WTC11 (cell line): ENCODE results near the gene PNPO.

Source experiments
- ATF3 ChIP-seq: sonication (generic); formaldehyde crosslinking; conservative IDR thresholded peaks from 2 replicates; pipeline ENCODE4 v1.8.1; 2022; ENCODE audit warnings: mild to moderate bottlenecking, missing genetic modification reagents
- CREB1 ChIP-seq: sonication (generic); formaldehyde crosslinking; IDR thresholded peaks from 2 replicates; pipeline ENCODE4 v1.8.0; 2023; ENCODE audit warnings: mild to moderate bottlenecking, missing genetic modification reagents
- CTCF ChIP-seq: fragments of 200-600 bp; IDR thresholded peaks from 2 replicates; pipeline ENCODE4 v1.8.0; 2022; ENCODE audit warnings: antibody characterized with exemption
- ELF4 ChIP-seq: sonication (generic); formaldehyde crosslinking; IDR thresholded peaks from 2 replicates; pipeline ENCODE4 v1.8.1; 2022; ENCODE audit warnings: low read depth, mild to moderate bottlenecking, moderate library complexity, missing genetic modification reagents
- HMGXB4 ChIP-seq: sonication (generic); formaldehyde crosslinking; IDR thresholded peaks from 2 replicates; pipeline ENCODE4 v1.8.1; 2023; ENCODE audit warnings: mild to moderate bottlenecking, moderate library complexity, missing genetic modification reagents
- IRF2 ChIP-seq: sonication (generic); formaldehyde crosslinking; IDR thresholded peaks from 2 replicates; pipeline ENCODE4 v1.8.0; 2022; ENCODE audit warnings: low read depth, missing genetic modification reagents, borderline replicate concordance
- MAX ChIP-seq: sonication (generic); formaldehyde crosslinking; IDR thresholded peaks from 2 replicates; pipeline ENCODE4 v1.8.0; 2022; ENCODE audit warnings: mild to moderate bottlenecking, missing genetic modification reagents
- MXD4 ChIP-seq: fragments of 250-450 bp; sonication (Bioruptor Pico); IDR thresholded peaks from 2 replicates; pipeline ENCODE4 v1.8.0; 2021; ENCODE audit warnings: mild to moderate bottlenecking, moderate library complexity, borderline replicate concordance
- NFE2L1 ChIP-seq: sonication (generic); formaldehyde crosslinking; IDR thresholded peaks from 2 replicates; pipeline ENCODE4 v1.8.1; 2023; ENCODE audit warnings: missing genetic modification reagents
- TCF7 ChIP-seq: sonication (generic); formaldehyde crosslinking; IDR thresholded peaks from 2 replicates; pipeline ENCODE4 v1.8.0; 2022; ENCODE audit warnings: mild to moderate bottlenecking, low read depth, missing genetic modification reagents, moderate library complexity
- ZNF121 ChIP-seq: sonication (generic); formaldehyde crosslinking; IDR thresholded peaks from 2 replicates; pipeline ENCODE4 v1.8.0; 2023; ENCODE audit warnings: missing genetic modification reagents
- ZNF512 ChIP-seq: sonication (generic); formaldehyde crosslinking; IDR thresholded peaks from 2 replicates; pipeline ENCODE4 v1.8.1; 2022; ENCODE audit warnings: missing genetic modification reagents, borderline replicate concordance

- TF ChIP-seq HMGXB4 (CRISPR knock-in tag) (no peak), MAX (CRISPR knock-in tag) (no peak), IRF2 (CRISPR knock-in tag) (no peak), CTCF (no peak), CREB1 (CRISPR knock-in tag) (no peak), TCF7 (CRISPR knock-in tag) (no peak), NFE2L1 (no peak), ZNF121 (CRISPR knock-in tag) (no peak), MXD4 (no peak), ELF4 (CRISPR knock-in tag) (no peak), ZNF512 (no peak), ATF3 (no peak)
Measured at GRCh38 chr17:47966079-47966519, 24.7 kb downstream of the PNPO start.
